ENCODE data around the gene LEMD3. TPM values are rescaled to one million over a fixed set of nuclear protein-coding genes. Genes with fewer than 3 reads are reported as not detected.

Gene LEMD3
- total RNA-seq, 1 experiment from 2014 or later: 27.9 TPM

GRCh38 chr12:65208125-65208524, 38.7 kb downstream of the LEMD3 start:
- DNase-seq (ENCODE audit: low read depth): no peak

GRCh38 chr12:65208964-65209654, 39.7 kb downstream of the LEMD3 start:
- DNase-seq (ENCODE audit: low read depth): no peak

GRCh38 chr12:65209655-65210043, 40.3 kb downstream of the LEMD3 start:
- DNase-seq (ENCODE audit: low read depth): no peak

GRCh38 chr12:65217086-65217485, 47.7 kb downstream of the LEMD3 start:
- DNase-seq (ENCODE audit: low read depth): no peak

- no peak for DNase-seq (ENCODE audit: low read depth)
These were observed 51.4 kb downstream of the LEMD3 start for GRCh38 chr12:65220761-65221160.

- DNase-seq (ENCODE audit: low read depth): peak; percentile 15
These were observed 60.1 kb downstream of the LEMD3 start for GRCh38 chr12:65229441-65229840.

GRCh38 chr12:65232476-65233077, 63.2 kb downstream of the LEMD3 start:
- DNase-seq (ENCODE audit: low read depth): no peak

GRCh38 chr12:65237153-65237552, 67.8 kb downstream of the LEMD3 start:
- DNase-seq (ENCODE audit: low read depth): no peak

- no peak for DNase-seq (ENCODE audit: low read depth)
These were observed 69.2 kb downstream of the LEMD3 start for GRCh38 chr12:65238609-65239008.

GRCh38 chr12:65248656-65249633, 79.6 kb downstream of the LEMD3 start:
- no peak for DNase-seq (ENCODE audit: low read depth)

GRCh38 chr12:65252515-65252914, 83.1 kb downstream of the LEMD3 start:
- no peak for DNase-seq (ENCODE audit: low read depth)

- no peak for DNase-seq (ENCODE audit: low read depth)
These were observed 88.6 kb downstream of the LEMD3 start for GRCh38 chr12:65257986-65258385.

GRCh38 chr12:65259501-65259900, 90.1 kb downstream of the LEMD3 start:
- no peak for DNase-seq (ENCODE audit: low read depth)

- DNase-seq (ENCODE audit: low read depth): no peak
These were observed 94.4 kb downstream of the LEMD3 start for GRCh38 chr12:65263777-65264176.

GRCh38 chr12:65266408-65266807, 97.0 kb downstream of the LEMD3 start:
- DNase-seq (ENCODE audit: low read depth): no peak

- peak; percentile 11 for DNase-seq (ENCODE audit: low read depth)
These were observed 100.2 kb downstream of the LEMD3 start for GRCh38 chr12:65269603-65270002.

GRCh38 chr12:65274602-65275272, 105.4 kb downstream of the LEMD3 start:
- no peak for DNase-seq (ENCODE audit: low read depth)

- no peak for DNase-seq (ENCODE audit: low read depth)
These were observed 106.2 kb downstream of the LEMD3 start for GRCh38 chr12:65275627-65276026.

GRCh38 chr12:65276916-65277530, 107.6 kb downstream of the LEMD3 start:
- DNase-seq (ENCODE audit: low read depth): no peak

- no peak for DNase-seq (ENCODE audit: low read depth)
These were observed 108.7 kb downstream of the LEMD3 start for GRCh38 chr12:65277994-65278575.
